AG04450 (cell line): ENCODE results near the gene PMM2. TPM values are rescaled to one million over a fixed set of nuclear protein-coding genes. Genes with fewer than 3 reads are reported as not detected.
A peak's percentile ranks its signal among the peaks of the same experiment; 100 is the strongest.

Source experiments
- CTCF ChIA-PET: fragments of 300-600, 350-600 bp; formaldehyde crosslinking; extraction: SDS; loops from one replicate; lab custom pipeline; 2022; ENCODE audit warnings: antibody characterized with exemption, inconsistent platforms; lab: Charles Lee
- POLR2A ChIA-PET: fragments of 350-600 bp; formaldehyde crosslinking; extraction: SDS; loops from one replicate; lab custom pipeline; 2021; ENCODE audit warnings: antibody characterized with exemption, inconsistent platforms; lab: Yijun Ruan, JAX
- DNase-seq: peaks from one replicate; pipeline ENCODE4 v3.0.0-alpha.2; 2011; ENCODE audit warnings: low read depth, low spot score
- H3K27ac ChIP-seq: one replicate; pipeline ENCODE4 v1.5.1; 2012; ENCODE audit warnings: low read depth, low read length, control low read depth
- H3K27me3 ChIP-seq: one replicate; pipeline ENCODE4 v1.6.0; 2012; ENCODE audit warnings: low read length; ENCODE audit not compliant: control insufficient read depth, insufficient read depth
- H3K4me3 ChIP-seq: 2 replicates; pipeline ENCODE4 v1.5.1; 2011; ENCODE audit warnings: mild to moderate bottlenecking, low read depth, low read length, control low read depth
- H3K9me3 ChIP-seq: 2 replicates; pipeline ENCODE4 v1.5.1; 2012; ENCODE audit warnings: low read length; ENCODE audit not compliant: control insufficient read depth, insufficient read depth
- CTCF ChIP-seq: IDR thresholded peaks from 2 replicates; pipeline ENCODE4 v1.5.1; 2011; ENCODE audit warnings: low read depth, low read length, control low read depth, inconsistent platforms
- polyA plus RNA-seq: library from polyadenylated mRNA; depleted of rRNA; stranded (reverse); fragments of >200 nt; gene quantifications from 2 replicates; pipeline ENCODE4 v1.2.3, GENCODE V29; 2011

The PMM2 gene
- polyA plus RNA-seq, 1 experiment, result 37.0 TPM

- H3K9me3 ChIP-seq, result no peaks in the 10 kb centered on the region
- H3K27me3 ChIP-seq, result no peaks in the 10 kb centered on the region
- no peak overlapping the region for H3K27ac ChIP-seq
- ChIA-PET POLR2A (no interaction called here), CTCF (interaction anchor here (0.6 kb wide), 2 partner anchors 30 to 33 kb away, joined by 3 read pairs; no protein-coding TSS in a partner anchor)
- no peak for TF ChIP-seq CTCF
- H3K4me3 ChIP-seq, result no peak overlapping the region
- no peak for DNase-seq
Measured at GRCh38 chr16:8847145-8847544, 49.5 kb downstream of the PMM2 start.

GRCh38 chr16:8847623-8848022 is 50.0 kb downstream of the PMM2 start:
- H3K9me3 ChIP-seq, result no peaks in the 10 kb centered on the region
- no peak overlapping the region for H3K27ac ChIP-seq
- ChIA-PET CTCF (interaction anchor here (0.6 kb wide), 1 partner anchor 33 kb away, joined by 3 read pairs; no protein-coding TSS in a partner anchor), POLR2A (no interaction called here)
- H3K27me3 ChIP-seq, result no peaks in the 10 kb centered on the region
- H3K4me3 ChIP-seq, result no peak overlapping the region
- no peak for TF ChIP-seq CTCF
- no peak for DNase-seq

GRCh38 chr16:8848231-8848938 is 50.7 kb downstream of the PMM2 start:
- no peak for TF ChIP-seq CTCF
- ChIA-PET POLR2A (interaction anchor here (0.9 kb wide), 1 partner anchor 32 kb away, joined by 3 read pairs; no protein-coding TSS in a partner anchor), CTCF (no interaction called here)
- DNase-seq, result no peak
- H3K9me3 ChIP-seq, result no peaks in the 10 kb centered on the region
- no peaks in the 10 kb centered on the region for H3K27me3 ChIP-seq
- H3K4me3 ChIP-seq, result no peak overlapping the region
- peak overlapping the region; percentile 81 for H3K27ac ChIP-seq

- H3K4me3 ChIP-seq, result no peak overlapping the region
- H3K9me3 ChIP-seq, result no peaks in the 10 kb centered on the region
- no peak for TF ChIP-seq CTCF
- ChIA-PET POLR2A (interaction anchor here (0.9 to 3.3 kb wide), 2 partner anchors 20 to 31 kb away, joined by 3 to 13 read pairs; partner anchors contain the start of gene CARHSP1), CTCF (no interaction called here)
- no peaks in the 10 kb centered on the region for H3K27me3 ChIP-seq
- H3K27ac ChIP-seq, result peak overlapping the region; percentile 81
- DNase-seq, result no peak
Measured at GRCh38 chr16:8848939-8849391, 51.3 kb downstream of the PMM2 start.

- no peak overlapping the region for H3K4me3 ChIP-seq
- no peaks in the 10 kb centered on the region for H3K9me3 ChIP-seq
- TF ChIP-seq CTCF, result no peak
- POLR2A ChIA-PET, result interaction anchor here (0.9 to 3.3 kb wide), 2 partner anchors 20 to 31 kb away, joined by 3 to 13 read pairs; partner anchors contain the start of gene CARHSP1
- no peaks in the 10 kb centered on the region for H3K27me3 ChIP-seq
- CTCF ChIA-PET, result interaction anchor here (1.2 kb wide), 1 partner anchor 31 kb away, joined by 6 read pairs; no protein-coding TSS in a partner anchor
- DNase-seq, result no peak
- peak overlapping the region; percentile 81 for H3K27ac ChIP-seq
Measured at GRCh38 chr16:8849411-8850011, 51.9 kb downstream of the PMM2 start.
